HG03571 (cell line): ENCODE measurements around the gene ADIRF.
"Not testable (repeated sequence)": the region's sequence is repeated elsewhere in the genome, so short reads cannot be mapped to it uniquely, and the experiment has no call there.

Experiments
- ATAC-seq: cut with Tn5 transposase; IDR thresholded peaks from one replicate; pipeline ENCODE4 v1.9.1; 2021; ENCODE audit not compliant: unreplicated experiment

Gene ADIRF

GRCh38 chr10:86945361-86946212 lies 22.7 kb upstream of the ADIRF start:
- no peak for ATAC-seq

DNA sequence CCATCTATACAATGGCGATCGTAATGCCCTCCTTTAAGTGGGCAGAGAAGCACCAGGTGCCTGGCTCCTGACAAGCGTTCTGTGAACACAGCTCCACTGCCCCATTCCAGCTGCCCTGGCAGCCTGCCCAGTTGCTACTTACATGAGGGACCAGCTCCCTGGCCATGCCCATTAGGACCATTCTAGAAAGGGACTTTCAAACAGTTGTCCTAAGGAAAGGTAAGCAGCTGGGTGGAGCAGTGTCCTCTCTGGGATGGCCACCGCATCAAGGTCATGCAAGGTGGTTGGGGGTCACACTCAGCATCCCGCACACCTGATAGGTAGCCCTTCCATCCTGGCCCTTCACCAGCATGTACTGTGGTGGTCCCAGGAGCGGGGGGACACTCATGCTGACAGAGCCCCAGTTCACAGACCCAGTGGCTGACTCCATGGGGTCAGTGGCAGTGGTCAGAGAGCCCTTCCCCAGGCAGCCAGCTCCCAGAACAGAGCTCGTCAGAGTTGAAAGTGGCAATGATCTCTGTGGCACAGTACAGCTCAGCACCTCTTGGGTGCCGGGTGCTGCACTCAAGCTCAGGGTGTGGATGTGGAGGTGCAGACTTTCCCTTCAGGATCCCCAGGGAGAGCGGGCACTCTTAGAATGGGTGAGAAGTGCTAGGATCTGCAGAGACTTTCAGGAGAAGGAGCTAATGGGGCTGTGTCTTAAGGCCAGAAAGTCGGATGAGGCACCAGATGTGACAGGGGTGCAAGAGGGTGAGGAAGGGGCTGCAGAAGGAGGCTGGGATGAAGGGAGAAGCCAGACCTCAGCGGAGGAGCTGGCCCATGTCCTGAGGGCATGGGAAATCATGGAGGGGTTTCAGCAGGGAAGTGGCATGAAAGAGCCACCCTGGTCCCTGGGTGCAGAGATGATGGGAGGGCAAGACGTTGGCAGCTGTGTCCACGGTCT lies 21.8 kb upstream of the ADIRF start:
- ATAC-seq, result no peak

- ATAC-seq, result not testable (repeated sequence)
Observed at GRCh38 chr10:86947806-86948205, 20.5 kb upstream of the ADIRF start.

DNA sequence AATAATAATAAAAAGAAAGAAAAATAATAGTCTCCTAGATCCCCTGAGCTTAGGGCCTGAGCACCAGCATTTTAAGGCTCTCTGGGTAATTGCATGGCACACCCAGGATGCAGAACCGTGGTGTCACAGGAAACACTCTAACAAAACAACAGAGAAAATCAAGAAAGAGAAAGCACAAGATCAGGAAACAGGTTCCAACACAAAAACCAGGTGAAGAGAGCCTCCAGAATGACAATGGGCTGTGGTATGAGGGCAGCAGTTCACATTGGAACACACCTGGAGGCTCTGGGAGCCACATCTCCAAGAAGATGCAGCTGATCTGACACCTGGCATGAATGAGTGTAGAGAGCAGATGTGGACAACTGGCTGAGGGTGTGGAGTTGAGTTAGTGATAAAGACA lies 17.9 kb upstream of the ADIRF start:
- no peak for ATAC-seq

DNA sequence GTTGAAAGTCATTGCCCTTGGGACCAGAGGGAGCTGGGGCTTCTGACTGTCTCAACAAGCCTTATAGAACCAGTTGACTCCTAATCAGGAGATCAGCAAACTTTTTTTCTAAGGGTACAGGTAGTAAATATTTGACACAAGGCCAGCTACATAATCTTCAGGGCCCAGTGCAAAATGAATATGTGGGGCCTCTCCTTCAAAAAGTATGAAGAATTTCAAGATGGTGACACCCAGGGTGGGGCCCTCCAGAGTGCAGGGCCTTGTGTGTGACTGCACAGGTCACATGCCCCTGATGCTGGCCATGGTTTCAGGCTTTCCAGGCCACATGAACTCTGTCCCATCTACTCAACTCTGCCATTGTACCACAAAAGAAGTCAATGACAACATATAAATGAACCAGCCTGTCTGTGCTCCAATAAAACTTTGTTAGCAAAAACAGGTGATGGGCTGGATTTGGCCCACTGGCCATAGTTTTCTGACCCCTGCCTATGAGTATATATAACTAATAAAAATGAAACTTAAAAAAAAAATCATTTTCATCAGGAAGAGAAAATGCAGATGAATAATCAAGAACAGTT lies 17.0 kb upstream of the ADIRF start:
- ATAC-seq, result no peak

DNA sequence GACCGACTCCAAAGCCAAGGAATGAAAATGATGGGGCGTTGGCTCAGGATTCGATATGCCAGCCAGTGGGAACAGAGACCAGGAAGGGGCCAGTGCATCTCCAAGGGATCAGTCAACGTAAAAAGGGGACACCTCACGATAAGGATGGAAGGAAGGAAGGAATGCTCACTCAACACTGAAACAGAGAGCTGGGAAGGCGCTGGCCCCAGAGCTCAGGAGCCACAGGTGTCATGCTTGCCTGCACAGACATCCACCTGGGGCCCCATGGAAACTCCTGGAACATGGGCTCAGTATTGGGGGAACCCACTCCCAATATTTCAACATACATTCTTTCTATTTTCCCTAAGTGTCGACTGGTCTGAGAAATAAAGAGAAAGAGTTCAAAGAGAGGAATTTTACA lies 16.2 kb upstream of the ADIRF start:
- ATAC-seq, result no peak

DNA sequence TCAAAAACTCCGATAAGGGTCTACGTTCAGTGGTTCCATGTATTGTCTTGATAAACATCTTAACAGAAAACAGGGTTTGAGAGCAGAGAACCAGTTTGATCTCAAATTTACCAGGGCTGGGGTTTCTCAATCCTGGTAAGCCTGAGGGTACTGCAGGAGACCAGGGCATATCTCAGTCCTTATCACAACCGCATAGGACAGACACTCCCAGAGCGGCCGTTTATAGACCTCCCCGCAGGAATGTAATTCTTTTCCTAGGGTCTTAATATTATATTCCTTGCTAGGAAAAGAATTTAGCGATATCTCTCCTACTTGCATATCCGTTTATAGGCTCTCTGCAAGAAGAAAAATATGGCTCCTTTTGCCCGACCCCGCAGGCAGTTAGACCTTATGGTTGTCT lies 15.6 kb upstream of the ADIRF start:
- not testable (repeated sequence) for ATAC-seq

DNA sequence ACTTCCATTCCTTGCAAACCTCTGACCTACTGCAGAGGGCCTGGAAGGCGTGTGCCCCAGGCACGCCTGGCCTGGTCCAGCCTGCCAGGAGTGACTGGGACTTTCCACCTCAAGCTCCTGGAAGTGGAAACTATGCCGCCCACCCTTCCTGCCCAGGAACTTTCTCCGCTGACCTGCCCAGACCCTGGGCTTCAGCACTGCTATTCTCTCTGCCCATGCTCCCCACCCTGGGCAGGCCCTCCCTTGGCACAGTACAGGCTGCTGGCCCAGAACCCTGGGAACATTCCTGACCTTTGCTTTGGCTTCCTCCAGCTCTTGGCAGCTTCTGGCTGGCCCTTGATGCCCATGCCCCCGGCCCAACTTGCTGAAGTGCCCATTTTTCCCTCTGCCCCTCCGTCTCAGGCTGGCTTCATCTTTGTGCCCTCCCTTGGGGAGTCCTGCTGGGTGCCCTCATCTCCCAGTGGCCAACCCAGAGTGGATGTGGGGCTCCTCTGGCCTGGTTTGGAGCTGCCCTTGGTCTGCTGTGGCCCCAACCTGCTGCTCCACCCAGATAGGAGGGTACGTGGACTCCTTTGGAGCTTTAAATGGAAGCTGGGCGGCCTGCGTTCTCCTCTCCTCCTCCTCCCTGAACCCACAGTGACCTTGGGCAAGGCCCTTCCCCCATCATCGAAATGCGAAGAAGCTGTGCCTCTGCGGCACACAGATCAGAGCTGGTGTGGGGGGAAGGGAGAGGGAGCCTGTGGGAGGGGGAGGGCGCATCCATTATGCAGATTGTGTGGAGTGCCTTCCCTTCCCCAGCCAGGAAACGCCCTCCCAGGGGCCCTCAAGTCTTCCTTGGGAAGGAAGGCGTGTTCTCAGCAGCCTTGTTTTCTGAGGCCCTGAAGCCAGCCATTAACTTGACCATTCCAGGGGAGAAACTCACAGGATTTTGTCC lies 14.3 kb upstream of the ADIRF start:
- no peak for ATAC-seq

DNA sequence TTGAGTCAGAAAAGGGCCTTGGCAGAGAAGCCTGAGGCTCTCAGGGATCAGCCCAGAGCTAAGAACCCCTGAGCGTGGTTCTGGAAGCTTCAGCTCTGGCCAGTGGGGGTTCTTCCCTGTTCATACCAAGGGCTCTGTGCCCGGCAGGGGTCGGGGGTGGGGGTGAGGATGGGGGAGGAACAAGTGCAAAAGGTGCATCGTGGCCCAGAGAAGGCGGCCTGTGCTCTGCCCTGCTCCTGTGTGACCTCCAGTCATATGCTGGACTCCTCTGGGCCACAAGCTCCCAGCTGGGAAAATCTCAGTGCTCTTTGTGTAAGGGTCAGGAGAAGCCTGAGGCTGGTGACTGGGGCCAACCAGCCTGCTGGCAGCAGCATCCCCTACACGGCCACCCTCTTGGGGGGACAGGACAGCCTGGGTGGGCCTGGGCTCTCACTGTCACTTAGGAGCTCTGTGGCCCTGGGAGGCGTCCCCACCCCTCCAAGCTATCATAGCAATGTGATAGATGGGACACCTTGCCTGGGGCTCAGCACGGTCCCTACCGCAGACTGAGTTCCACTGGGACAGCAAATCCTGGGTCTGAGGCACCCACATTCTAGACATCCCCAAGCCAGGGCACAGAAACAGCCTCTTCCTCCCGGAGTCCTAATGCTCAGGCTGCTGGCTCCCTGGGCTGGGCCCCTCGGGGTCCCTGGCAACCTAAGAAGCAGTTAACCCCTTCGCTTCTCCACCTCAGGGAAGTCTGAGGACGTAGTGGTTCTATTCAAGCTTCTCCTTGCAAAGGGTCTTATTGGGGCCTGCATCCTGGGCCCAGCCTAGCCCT lies 13.4 kb upstream of the ADIRF start:
- no peak for ATAC-seq

- ATAC-seq, result no peak
Observed at GRCh38 chr10:86955501-86956194, 12.6 kb upstream of the ADIRF start.

GRCh38 chr10:86956195-86956847 lies 12.0 kb upstream of the ADIRF start:
- ATAC-seq, result no peak

DNA sequence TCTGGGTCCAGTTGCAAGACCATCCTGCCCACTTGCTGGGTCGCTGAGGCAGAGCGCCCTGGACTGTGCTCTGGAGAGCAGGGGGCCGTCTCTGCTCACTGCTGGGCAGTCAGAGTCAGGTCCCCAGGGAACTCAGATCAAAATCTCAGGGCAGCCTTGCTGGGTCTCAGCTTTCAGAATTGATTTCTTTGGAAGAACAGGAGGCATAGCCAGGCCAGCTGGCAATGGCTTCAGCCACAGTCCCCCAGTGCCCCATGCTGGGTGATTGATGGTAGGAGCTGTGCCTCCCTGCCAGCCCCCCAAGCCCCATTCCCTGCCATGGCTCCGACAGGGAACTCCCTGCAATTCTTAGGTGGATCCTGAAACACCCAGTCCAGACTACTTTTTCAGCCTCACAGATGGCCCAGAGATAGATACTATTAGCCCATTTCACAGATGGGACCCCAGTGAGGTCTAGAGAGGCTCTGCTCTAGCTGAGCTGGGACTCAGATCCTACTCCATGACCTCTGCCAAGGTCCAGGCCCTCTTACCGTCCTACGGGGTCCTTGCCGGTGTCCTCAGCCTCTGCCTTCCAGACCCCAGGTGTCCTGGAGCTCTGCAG lies 11.3 kb upstream of the ADIRF start:
- ATAC-seq, result no peak

GRCh38 chr10:86957471-86958115 lies 10.7 kb upstream of the ADIRF start, which contains the start of gene MMRN2:
Gene MMRN2, minus strand, starts transcription at chr10:86957615. Its CDS starts 74 bp downstream, at chr10:86957541.
- ATAC-seq, result no peak

DNA sequence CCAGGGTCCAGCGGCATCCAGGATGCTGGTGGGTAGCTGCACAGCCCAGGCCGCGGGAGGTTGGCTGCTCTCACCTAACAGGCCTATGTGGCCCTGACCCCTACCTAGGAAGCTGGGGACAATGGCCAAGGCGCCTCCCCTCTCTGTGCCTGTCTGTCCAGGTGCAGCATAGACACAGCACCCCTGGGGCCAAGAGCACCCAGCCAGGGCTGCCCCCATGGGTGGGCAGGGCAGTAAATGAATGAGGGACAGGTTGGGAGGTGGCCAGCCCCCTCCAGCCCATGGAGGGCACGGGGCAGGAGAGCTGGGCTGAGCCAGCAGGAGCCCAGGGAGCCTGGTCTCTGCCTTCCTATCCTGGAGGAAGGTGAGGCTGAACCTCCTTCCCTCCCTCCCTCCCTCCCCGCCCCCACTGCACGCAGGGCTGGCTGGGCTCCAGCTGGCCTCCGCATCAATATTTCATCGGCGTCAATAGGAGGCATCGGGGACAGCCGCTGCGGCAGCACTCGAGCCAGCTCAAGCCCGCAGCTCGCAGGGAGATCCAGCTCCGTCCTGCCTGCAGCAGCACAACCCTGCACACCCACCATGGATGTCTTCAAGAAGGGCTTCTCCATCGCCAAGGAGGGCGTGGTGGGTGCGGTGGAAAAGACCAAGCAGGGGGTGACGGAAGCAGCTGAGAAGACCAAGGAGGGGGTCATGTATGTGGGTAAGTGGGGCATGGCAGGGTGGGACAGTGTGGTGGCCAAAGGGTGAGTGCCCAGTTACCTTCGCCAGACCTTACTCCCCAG lies 10.0 kb upstream of the ADIRF start, which contains the start of gene SNCG:
Gene SNCG (plus strand): TSS at position 484 of the 785 bp plus-strand sequence. CDS start 99 bp downstream, at position 583.
- no peak for ATAC-seq

GRCh38 chr10:86958901-86959736 lies 9.2 kb upstream of the ADIRF start:
- no peak for ATAC-seq

- no peak for ATAC-seq
Observed at GRCh38 chr10:86959737-86960002, 8.6 kb upstream of the ADIRF start.
